ENCODE measurements around the gene KRTAP21-1.
"Not testable (repeated sequence)": the region's sequence is repeated elsewhere in the genome, so short reads cannot be mapped to it uniquely, and the experiment has no call there.

Gene KRTAP21-1

DNA sequence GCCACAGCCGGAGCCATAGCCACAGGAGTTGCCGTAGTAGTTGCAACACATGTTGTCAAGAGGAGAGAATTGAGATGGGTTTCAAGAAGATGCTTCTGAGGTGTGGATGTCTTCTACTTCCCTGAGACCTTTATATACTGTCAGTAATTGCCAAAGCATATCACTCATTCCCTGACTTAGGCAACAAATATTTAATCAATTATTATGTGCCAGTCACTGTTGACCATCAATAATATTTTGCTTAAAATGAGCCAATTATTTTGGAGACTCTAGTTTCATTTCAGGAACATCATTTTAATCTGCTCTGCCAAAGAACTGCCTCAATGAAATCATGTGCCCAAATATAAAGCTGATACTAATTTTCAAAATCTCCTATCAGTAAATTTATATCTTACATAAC lies at the start of gene KRTAP21-1:
KRTAP21-1 (minus strand) TSS at position 101 of the 400 bp plus-strand sequence; CDS start at position 51, 50 bp downstream.
- DNase-seq (ENCODE audit: low spot score), result not testable (repeated sequence)

DNA sequence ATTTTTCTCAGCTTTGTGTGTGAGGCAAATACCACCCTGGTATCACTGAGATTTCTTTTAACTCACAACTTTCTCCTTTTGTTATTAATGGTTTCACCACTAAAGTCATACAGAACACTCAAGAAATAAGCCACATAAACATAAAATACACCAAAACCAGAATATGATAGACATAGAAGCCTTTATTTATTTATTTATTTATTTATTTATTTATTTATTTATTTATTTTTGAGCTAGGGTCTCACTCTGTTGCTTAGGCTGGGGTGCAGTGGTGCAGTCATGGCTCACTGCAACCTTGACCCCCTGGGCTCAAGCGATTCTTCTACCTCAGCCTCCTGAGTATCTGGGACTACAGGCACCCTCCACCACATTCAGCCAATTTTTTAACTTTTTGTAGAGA lies 45.4 kb upstream of the KRTAP21-1 start:
- DNase-seq (ENCODE audit: low spot score), result no peak

DNA sequence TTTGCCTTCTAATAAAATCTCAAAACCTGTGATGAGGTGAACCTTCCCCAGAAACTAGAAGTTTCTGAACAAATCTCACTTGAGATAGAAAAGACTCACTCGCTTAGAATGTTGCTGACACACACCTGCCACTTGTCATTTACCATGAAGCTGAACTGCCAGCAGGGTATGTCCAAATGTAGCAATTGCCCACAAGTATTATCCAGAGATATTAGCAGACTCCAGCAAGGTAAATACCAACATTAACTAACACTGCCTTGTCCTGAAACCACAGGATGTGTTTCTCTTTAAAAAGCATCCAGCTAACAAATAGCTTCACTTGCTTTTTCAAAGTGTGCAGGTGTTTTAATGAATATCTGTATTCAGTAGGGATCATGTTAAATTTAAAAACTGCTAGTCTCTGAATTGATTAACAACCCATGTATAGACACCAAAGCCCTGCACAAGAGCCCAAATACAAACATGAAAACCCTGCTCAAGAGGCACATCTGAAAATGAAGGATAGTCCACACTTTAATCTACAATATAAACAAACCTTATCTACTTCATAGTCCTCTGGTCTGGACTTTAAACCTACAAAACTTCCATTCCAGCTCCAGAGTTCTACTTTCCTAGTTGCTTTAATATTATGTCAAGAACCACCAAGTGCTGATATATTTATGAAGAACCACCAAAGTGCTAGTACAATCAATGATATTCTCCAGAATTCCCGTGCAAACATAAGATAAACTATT lies 38.5 kb upstream of the KRTAP21-1 start:
- DNase-seq (ENCODE audit: low spot score), result no peak

DNA sequence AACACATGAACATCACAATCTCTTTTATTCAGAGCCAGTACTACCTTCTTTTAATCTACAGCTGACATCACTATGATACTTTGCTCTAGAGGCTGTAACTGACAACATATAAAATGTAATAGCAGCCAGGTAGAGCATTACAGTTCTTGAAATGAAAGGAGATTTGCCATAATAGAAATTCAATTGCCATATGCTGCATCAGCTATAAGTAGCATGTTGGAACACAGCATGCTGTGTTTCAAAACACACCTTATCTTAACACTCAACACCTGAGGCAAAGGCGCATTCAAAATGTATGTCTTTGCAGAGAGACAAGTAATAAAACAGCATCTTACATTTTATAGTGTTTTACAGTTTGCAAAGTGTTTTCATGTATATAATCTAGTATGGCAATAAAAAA lies 24.0 kb upstream of the KRTAP21-1 start:
- no peak for DNase-seq (ENCODE audit: low spot score)

DNA sequence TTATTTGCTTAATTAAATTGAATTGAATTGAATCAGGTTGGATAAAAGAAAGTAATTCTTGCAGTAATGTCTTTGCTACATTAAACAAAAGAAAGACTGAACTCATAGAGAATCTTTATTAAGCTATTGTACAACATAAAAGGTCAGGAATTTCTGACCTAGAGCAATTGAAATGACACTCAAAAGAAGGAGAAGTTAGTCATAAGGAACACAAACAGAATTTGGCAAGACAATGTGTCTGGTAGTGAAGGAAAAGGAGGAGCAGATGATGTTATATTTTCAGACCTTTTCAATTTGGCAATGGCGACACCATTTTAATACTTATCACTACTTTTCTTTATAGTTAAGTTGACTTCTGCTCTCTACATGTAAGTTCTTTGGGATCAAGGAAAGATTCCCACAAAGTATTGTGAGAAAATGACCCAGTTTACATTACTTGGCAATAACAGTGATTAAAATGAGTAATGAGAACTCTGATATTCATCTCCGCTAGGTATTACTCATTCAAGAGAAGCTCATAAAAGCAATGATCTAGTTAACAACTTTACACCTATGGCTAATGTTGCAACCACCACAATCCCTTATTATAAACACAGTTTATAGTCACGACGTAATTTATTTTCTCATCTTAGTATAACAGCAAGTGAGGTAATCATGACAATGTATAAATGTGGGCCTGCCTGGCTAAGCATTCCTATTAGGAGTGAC lies 14.7 kb upstream of the KRTAP21-1 start:
- no peak for DNase-seq (ENCODE audit: low spot score)

DNA sequence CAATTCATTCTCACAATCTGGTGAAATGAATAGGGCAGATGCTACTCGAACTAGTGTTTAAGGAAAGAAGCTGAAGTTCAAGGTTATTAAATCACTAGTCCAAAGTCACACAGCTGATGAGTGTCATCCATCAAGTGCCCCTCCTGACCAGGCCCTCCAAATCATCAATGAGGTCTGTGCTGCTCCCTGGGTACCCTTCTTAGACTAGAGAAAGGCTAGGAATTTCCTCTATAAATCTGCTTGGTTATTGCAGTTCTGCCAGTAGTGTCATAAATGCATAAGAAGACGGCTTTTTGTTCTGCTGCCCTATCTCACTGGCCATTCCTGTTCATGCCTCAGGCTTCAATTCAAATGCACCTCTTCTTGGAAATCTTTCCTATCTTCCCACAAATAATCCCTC lies 5.5 kb upstream of the KRTAP21-1 start:
- DNase-seq (ENCODE audit: low spot score), result no peak

DNA sequence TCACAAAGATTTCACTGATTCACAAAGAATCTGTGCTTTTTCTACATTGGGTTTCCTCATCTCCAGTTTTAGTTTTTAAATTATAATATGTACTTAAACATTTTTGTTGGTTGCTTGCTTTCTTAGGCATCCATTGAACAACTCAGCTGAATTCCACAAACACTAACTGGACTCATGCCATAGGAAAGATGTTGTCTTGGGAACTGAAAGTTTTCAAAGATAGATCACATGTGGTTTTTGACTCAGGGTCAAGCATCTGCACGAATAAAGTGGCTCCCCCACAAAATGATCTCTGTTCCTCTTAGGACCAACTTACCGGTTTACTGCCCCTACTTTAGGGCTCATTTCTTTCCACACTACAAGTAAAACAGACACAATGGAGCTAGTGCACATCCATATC lies 3.1 kb upstream of the KRTAP21-1 start:
- DNase-seq (ENCODE audit: low spot score), result no peak

DNA sequence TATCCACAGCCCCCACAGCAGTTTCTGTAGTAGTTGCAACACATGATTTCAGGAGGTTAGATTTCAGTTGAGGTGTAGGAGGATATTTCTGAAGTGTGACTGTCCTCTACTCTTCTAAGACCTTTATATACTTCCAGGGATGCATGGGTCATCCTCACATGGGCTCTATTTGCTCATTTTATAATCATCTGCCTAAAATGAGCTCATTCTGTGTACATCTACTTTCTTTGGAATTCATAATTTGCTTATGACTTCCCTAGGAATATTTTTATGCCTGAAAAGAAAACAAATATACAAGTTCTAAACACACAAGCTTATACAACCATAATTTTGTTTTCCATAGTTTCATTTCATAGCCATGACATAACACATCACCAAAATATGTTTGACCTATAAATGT lies 8.1 kb downstream of the KRTAP21-1 start, which contains the start of gene KRTAP21-2:
KRTAP21-2 (minus strand) TSS at position 101 of the 400 bp plus-strand sequence; CDS start at position 44, 57 bp downstream.
- DNase-seq (ENCODE audit: low spot score), result no peak

DNA sequence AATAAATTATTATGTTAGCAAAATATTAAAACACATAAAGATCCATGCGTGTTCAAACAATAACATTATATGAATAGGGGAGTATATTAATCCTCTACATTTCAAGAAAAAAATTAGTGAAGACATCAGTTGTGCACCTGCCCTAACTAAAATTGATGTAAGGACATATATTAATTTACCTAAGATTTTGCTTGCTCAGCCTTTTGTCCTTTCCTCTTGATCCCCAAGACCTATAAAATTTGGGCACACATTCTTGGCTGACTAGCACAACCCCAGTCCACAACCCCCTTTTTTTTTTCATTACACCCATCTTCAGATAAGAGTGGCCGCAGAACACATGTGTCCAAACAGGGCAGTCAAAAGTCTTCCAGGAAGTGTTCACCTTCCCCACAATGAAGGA lies 14.8 kb downstream of the KRTAP21-1 start:
- no peak for DNase-seq (ENCODE audit: low spot score)

DNA sequence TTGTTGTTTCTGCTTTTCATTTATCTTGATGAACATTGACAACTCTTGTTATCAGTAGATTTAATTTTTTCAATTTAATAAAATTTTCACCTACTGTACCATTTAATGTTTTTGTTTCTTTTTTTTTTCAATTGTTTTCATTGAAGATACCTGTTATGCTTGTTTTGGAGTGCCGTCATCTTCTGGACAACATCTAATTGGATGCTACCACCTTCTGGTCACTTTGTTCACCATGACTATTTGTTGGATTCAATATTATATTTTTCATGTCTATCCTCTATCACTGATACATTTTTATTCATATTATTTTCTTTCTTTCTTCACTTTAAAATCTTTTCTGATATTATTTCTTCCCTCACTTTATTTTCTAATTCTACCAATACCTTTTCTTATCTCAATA lies 22.2 kb downstream of the KRTAP21-1 start:
- DNase-seq (ENCODE audit: low spot score), result no peak

DNA sequence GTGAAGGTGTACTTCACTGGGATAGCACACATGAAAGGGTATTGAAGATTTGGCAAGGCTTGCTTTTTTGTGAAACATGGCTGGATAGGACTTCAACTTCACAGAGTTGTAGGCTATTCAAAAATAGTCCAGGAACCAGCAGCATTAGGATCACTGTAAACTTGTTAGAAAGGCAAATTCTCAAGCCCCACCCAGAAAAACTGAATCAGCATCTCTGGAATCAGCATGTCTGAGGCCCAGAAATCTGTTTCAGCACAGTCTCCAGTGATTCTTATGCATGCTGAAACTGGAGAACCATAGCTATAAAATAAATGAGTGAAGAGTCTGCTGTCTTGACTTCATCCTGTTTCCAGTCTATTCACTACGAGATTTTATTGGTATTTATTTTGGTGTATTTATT lies 28.5 kb downstream of the KRTAP21-1 start:
- DNase-seq (ENCODE audit: low spot score), result no peak

DNA sequence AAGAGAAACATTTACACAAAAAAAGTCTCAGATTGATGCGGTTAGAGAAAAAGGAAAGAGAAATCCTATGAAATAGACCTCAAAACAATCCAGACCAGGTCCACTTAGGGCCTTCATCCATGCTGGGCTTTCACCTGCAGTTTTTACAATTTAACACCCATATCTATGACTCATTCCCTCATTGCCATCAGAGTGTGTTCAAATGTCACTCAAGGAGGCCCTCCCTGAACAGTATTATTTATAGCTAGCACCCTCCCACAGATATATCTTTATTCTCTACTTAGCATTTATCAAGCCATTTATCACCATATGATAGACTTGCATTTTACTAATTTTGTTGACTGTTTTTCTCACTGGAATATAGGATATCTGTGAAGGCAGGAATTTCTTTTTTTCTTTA lies 35.8 kb downstream of the KRTAP21-1 start:
- no peak for DNase-seq (ENCODE audit: low spot score)

DNA sequence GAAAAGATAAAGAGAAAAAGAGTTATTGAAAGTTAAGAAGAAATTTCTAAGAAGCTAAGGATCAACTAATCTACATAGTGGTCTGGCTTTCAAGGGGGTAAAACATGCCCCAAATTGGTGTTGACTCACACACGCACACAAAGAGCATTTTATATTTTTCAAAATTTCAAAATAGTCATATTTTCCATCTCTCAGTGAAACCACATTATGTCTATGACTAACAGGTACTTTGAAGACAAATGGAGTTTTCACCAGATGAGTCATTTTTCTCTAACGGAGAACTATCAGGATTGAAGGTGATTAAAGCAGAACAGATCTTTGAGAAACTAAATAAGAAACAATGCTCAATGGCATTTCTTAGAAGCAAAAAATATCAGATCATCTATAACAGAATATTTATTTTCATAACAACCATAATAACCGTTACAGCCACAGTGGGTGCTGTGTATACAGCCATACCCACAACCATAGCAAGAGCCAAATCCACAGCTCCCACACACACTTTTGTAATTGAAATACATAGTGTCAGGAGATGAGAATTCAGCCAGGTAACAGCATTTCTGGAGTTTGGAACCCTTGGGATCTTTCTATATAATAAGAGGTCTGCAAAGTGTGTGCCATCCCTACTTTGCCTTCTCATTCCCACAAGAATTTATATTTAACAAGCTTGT lies 36.9 kb downstream of the KRTAP21-1 start, which contains the start of gene KRTAP21-3:
KRTAP21-3 (minus strand) TSS at position 539 of the 671 bp plus-strand sequence; CDS start at position 521, 18 bp downstream.
- no peak for DNase-seq (ENCODE audit: low spot score)

DNA sequence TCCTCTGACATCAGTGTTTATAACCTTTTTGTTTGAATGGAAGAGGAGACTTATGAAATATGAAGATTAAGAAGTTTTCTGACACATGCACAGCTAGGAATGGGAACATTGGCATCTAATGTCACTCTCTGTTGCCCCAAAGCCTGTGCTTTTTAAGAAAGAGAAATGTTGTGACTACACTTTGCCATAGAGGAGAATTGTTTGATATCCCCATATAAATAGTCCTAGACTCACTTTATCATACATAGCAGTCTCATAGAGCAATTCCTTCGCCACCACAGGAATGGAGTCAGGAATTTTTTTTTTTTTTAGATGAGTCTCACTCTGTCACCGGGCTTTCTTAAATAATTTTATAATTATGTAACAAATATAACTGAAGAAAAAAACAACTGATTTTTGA lies 38.1 kb downstream of the KRTAP21-1 start:
- DNase-seq (ENCODE audit: low spot score), result no peak

DNA sequence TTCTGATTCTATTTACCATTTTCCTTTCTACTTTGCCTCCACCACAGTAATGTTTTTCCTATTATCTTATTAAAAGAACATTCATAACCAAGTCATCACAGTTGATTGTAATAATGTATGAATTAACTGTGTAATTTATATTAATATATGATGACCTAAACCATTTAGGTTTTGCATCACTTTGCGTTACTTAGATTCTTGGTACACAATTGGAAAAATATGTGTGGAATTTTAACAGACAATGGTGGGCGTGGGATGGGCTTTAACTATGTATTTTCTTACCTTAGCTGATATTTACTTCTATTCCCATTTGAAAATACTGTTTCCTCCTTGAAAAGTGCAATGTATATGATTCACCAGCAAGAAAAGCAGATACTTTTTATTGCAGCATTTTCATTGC lies 40.3 kb downstream of the KRTAP21-1 start:
- no peak for DNase-seq (ENCODE audit: low spot score)

DNA sequence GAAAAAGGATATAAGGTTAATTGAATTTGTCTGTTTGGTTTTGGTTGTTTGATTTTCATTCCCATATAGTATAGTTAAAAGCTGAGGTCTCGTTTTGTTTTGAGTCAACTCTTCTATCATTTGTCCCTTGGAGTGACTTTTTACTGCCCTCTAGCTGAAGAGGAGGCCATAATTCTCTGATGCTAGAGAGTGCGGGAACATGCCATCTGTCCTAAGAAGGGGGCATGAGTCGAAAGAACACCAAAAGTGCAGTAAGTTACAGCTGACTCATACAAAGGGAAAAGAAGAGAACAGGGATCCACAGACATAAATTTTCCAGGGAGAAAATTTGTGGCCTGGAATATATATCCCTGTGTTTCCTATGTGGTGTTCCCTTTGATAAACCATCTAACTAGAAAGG lies 40.8 kb downstream of the KRTAP21-1 start:
- no peak for DNase-seq (ENCODE audit: low spot score)

DNA sequence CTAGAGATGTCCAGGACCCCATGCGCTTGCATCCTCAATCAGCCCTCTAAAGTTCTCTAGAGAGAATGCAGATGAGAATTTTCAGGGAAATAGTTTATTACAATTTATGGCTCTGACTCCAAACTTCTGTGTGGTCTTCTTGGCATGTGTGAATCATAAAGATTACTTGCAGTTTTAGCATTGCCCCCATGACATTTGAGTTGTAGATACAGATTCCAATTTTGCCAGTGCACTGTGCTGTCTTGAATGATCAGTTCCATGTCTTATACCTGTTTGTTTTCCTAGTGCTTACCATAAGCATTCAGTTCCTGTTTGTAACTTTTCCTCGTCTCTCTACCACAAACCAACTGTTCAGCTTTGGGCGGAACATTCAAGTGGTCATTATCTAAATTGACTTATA lies 41.5 kb downstream of the KRTAP21-1 start:
- no peak for DNase-seq (ENCODE audit: low spot score)

DNA sequence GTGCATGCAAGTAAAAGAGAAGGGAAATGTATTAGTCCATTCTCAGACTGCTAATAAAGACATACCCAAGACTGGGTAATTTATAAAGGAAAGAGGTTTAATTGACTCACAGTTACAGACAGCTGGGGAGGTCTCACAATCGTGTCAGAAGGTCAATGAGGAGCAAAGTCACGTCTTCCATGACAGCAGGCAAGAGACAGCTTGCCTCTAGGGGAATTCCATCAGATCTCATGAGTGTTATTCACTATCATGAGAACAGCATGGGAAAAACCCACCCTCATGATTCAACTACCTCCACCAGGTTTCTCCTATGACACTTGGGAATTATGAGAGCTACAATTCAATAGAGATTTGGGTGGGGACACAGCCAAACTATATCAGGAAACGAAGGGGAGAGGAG lies 44.7 kb downstream of the KRTAP21-1 start:
- DNase-seq (ENCODE audit: low spot score), result no peak

DNA sequence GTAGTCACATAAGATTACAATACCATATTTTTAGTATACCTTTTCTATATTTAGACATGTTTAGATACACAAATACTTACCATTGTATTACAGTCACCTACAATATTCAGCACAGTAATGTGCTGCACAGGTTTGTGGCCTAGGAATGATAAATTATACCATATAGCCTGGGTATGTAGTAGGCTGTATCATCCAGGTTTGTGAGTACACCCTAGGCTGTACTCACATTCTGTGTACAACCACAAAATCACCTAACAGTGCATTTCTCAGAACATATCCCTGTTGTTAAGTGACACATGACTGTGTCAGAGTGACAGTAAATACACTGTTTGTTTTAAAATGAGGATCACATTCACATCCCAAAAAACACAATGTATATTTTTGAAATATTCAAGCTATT lies 47.8 kb downstream of the KRTAP21-1 start:
- DNase-seq (ENCODE audit: low spot score), result no peak
